Gastrocnemius medialis (tissue), 4 donors: ENCODE data around the gene LMO7. TPM values are rescaled to one million over a fixed set of nuclear protein-coding genes. Genes with fewer than 3 reads are reported as not detected.

Experiments
- ATAC-seq, 2 donors: fragments of 150-250 bp; one replicate each; pipeline ENCODE4 v1.9.1; 2016
- DNase-seq, 2 donors: peaks; one replicate each; pipeline ENCODE4 v3.0.0-alpha.2; 2019
- H3K27ac ChIP-seq, 4 donors: fragments of 200-600 bp; sonication (generic); 1 replicate in 1 of 4; 2 replicates in 3 of 4; pipeline ENCODE4 v1.5.1; 2016 to 2018; ENCODE audit warnings: mild to moderate bottlenecking in 2 of 4, moderate library complexity in 1 of 4
- H3K27me3 ChIP-seq, 3 donors: fragments of 200-600 bp; sonication (generic) in 2 of 3; 1 replicate in 1 of 3; 2 replicates in 2 of 3; pipeline versions ENCODE4 v1.5.1 to v1.6.0; 2016 to 2019; ENCODE audit warnings: mild to moderate bottlenecking in 1 of 3, moderate library complexity in 1 of 3
- H3K36me3 ChIP-seq, 2 donors: fragments of 200-600 bp; sonication (generic) in 1 of 2; one replicate each; pipeline ENCODE4 v1.5.1; 2017 to 2018
- H3K4me1 ChIP-seq, 2 donors: fragments of 200-600 bp; sonication (generic) in 1 of 2; one replicate each; pipeline ENCODE4 v1.5.1; 2016 to 2017; ENCODE audit warnings: mild to moderate bottlenecking in 2 of 2
- H3K4me3 ChIP-seq, 4 donors: fragments of 200-600 bp; sonication (generic) in 3 of 4; 1 replicate in 1 of 4; 2 replicates in 3 of 4; pipeline ENCODE4 v1.5.1; 2016 to 2019; ENCODE audit warnings: mild to moderate bottlenecking in 2 of 4
- H3K9me3 ChIP-seq, 3 donors: fragments of 200-600 bp; sonication (generic) in 2 of 3; 1 replicate in 1 of 3; 2 replicates in 2 of 3; pipeline ENCODE4 v1.5.1; 2016 to 2019
- CTCF ChIP-seq, 5 experiments: fragments of 450-650 bp in 3 of 5; fragments of 200-600 bp in 2 of 5; sonication (generic) in 2 of 5; IDR thresholded peaks in 4 of 5; conservative IDR thresholded peaks in 1 of 5; 1 replicate in 4 of 5; 2 replicates in 1 of 5; pipeline ENCODE4 v1.5.1; 2016 to 2019; ENCODE audit warnings: antibody characterized with exemption in 5 of 5, mild to moderate bottlenecking in 3 of 5, moderate library complexity in 3 of 5
- POLR2A ChIP-seq, 2 donors: fragments of 450-650 bp; IDR thresholded peaks; one replicate each; pipeline ENCODE4 v1.6.1; 2017; ENCODE audit warnings: antibody characterized with exemption in 2 of 2, mild to moderate bottlenecking in 2 of 2, moderate library complexity in 2 of 2
- in situ Hi-C, 4 donors: fragments of 200-750 bp; cut with MboI; loops; one replicate each; pipeline versions ENCODE4 v1.15.0 to v1.8.0; 2017; ENCODE audit warnings: low sequenced_read_pairs in 4 of 4
- intact Hi-C: fragments of 100-400 bp; cut with DNase I; formaldehyde crosslinking; loops from one replicate; pipeline ENCODE4 v1.15.1; 2023; ENCODE audit warnings: low total_unique reads
- total RNA-seq, 4 donors: library from RNA; depleted of rRNA; stranded (reverse); fragments of >200 nt; gene quantifications; one replicate each; pipeline versions ENCODE4 v1.1.0 to v1.2.3, GENCODE V29; 2016

LMO7 gene
- total RNA-seq, 4 donors from 2014 or later, result 68.3 to 134 (median 95.9) TPM

GRCh38 chr13:75700552-75700951, 64.4 kb downstream of the LMO7 start:
- Histone ChIP-seq H3K27me3 (no peaks in the 10 kb centered on the region), H3K4me3 (no peak overlapping the region), H3K27ac (no peak overlapping the region), H3K9me3 (no peaks in the 10 kb centered on the region), H3K4me1 (peaks cover 11 to 20% of the 10 kb centered on the region in 2 donors), H3K36me3 (no peaks in the 10 kb centered on the region)
- DNase-seq (no peak), ATAC-seq (no peak)
- in situ Hi-C loops (loop anchor here in 1 of 4 donors (25.0 kb wide), 1 partner anchor 137 kb away; no protein-coding TSS in a partner anchor), intact Hi-C loops (no loop called here)
- TF ChIP-seq POLR2A (IDR thresholded peaks at IDR 0.05) (no peak), CTCF (IDR thresholded peaks at IDR 0.05 in 4 of 5, conservative IDR thresholded peaks at IDR 0.05 in 1 of 5) (no peak)

- H3K4me1 ChIP-seq, result peaks cover 11 to 19% of the 10 kb centered on the region in 2 donors
- in situ Hi-C loops, result loop anchor here in 1 of 4 donors (25.0 kb wide), 1 partner anchor 135 kb away; no protein-coding TSS in a partner anchor
- ATAC-seq, result no peak
- no peak for DNase-seq
- H3K4me3 ChIP-seq, result no peak overlapping the region
- H3K36me3 ChIP-seq, result no peaks in the 10 kb centered on the region
- no peaks in the 10 kb centered on the region for H3K9me3 ChIP-seq
- intact Hi-C loops, result no loop called here
- H3K27me3 ChIP-seq, result no peaks in the 10 kb centered on the region
- no peak for TF ChIP-seq CTCF (IDR thresholded peaks at IDR 0.05 in 4 of 5, conservative IDR thresholded peaks at IDR 0.05 in 1 of 5)
- TF ChIP-seq POLR2A (IDR thresholded peaks at IDR 0.05), result no peak
- H3K27ac ChIP-seq, result no peak overlapping the region
Measured at GRCh38 chr13:75702476-75702875, 66.3 kb downstream of the LMO7 start.

GRCh38 chr13:75703769-75704168, 67.6 kb downstream of the LMO7 start:
- H3K27ac ChIP-seq, result peak overlapping the region in 1 of 4 donors; percentile 61
- ATAC-seq (no peak), DNase-seq (no peak)
- no peaks in the 10 kb centered on the region for H3K36me3 ChIP-seq
- no peaks in the 10 kb centered on the region for H3K27me3 ChIP-seq
- TF ChIP-seq CTCF (IDR thresholded peaks at IDR 0.05 in 4 of 5, conservative IDR thresholded peaks at IDR 0.05 in 1 of 5) (no peak), POLR2A (IDR thresholded peaks at IDR 0.05) (no peak)
- no peak overlapping the region for H3K4me3 ChIP-seq
- no peaks in the 10 kb centered on the region for H3K9me3 ChIP-seq
- H3K4me1 ChIP-seq, result peaks cover 11 to 19% of the 10 kb centered on the region in 2 donors
- intact Hi-C loops, result no loop called here
- in situ Hi-C loops, result loop anchor here in 1 of 4 donors (25.0 kb wide), 1 partner anchor 134 kb away; no protein-coding TSS in a partner anchor

GRCh38 chr13:75704194-75704926, 68.2 kb downstream of the LMO7 start:
- H3K9me3 ChIP-seq, result no peaks in the 10 kb centered on the region
- in situ Hi-C loops (loop anchor here in 1 of 4 donors (25.0 kb wide), 1 partner anchor 133 kb away; no protein-coding TSS in a partner anchor), intact Hi-C loops (no loop called here)
- DNase-seq (no peak), ATAC-seq (no peak)
- no peak for TF ChIP-seq CTCF (IDR thresholded peaks at IDR 0.05 in 4 of 5, conservative IDR thresholded peaks at IDR 0.05 in 1 of 5)
- TF ChIP-seq POLR2A (IDR thresholded peaks at IDR 0.05), result no peak
- peaks cover 11 to 19% of the 10 kb centered on the region in 2 donors for H3K4me1 ChIP-seq
- H3K4me3 ChIP-seq, result no peak overlapping the region
- H3K27me3 ChIP-seq, result no peaks in the 10 kb centered on the region
- peak overlapping the region in 1 of 4 donors; percentile 61 for H3K27ac ChIP-seq
- H3K36me3 ChIP-seq, result no peaks in the 10 kb centered on the region
